Thoracic aorta (tissue), 2 donors: Measurements from ENCODE around the gene ZDHHC4. TPM values are rescaled to one million over a fixed set of nuclear protein-coding genes. Genes with fewer than 3 reads are reported as not detected.
A peak's percentile ranks its signal among the peaks of the same experiment; 100 is the strongest.

ENCODE experiments used
- ATAC-seq: fragments of 150-250 bp; one replicate; pipeline ENCODE4 v1.8.0; 2017; ENCODE audit warnings: low read depth; ENCODE audit not compliant: insufficient number of reproducible peaks, low FRiP score
- DNase-seq: peaks from one replicate; pipeline ENCODE4 v3.0.0-alpha.2; 2020; ENCODE audit warnings: low spot score
- H3K27ac ChIP-seq, 2 donors: fragments of 200-600 bp; sonication (generic); 1 replicate in 1 of 2; 2 replicates in 1 of 2; pipeline ENCODE4 v1.5.1; 2016; ENCODE audit warnings: mild to moderate bottlenecking in 2 of 2, moderate library complexity in 2 of 2
- H3K27me3 ChIP-seq: fragments of 200-600 bp; sonication (generic); replicated peaks from 2 replicates; pipeline ENCODE4 v1.6.0; 2016; ENCODE audit warnings: mild to moderate bottlenecking; ENCODE audit not compliant: insufficient read depth
- H3K36me3 ChIP-seq: fragments of 200-600 bp; sonication (generic); one replicate; pipeline ENCODE4 v1.5.1; 2016
- H3K4me1 ChIP-seq, 2 donors: fragments of 200-600 bp; sonication (generic); 1 replicate in 1 of 2; 2 replicates in 1 of 2; pipeline versions ENCODE4 v1.5.1 to v1.6.0; 2016; ENCODE audit warnings: low read depth in 2 of 2, mild to moderate bottlenecking in 1 of 2; ENCODE audit not compliant: control insufficient read depth in 1 of 2
- H3K4me3 ChIP-seq: fragments of 200-600 bp; sonication (generic); 2 replicates; pipeline ENCODE4 v1.5.1; 2016; ENCODE audit warnings: mild to moderate bottlenecking
- H3K9me3 ChIP-seq: fragments of 200-600 bp; sonication (generic); 2 replicates; pipeline ENCODE4 v1.5.1; 2016
- CTCF ChIP-seq: fragments of 200-600 bp; sonication (generic); IDR thresholded peaks from one replicate; pipeline ENCODE4 v1.5.1; 2019; ENCODE audit warnings: antibody characterized with exemption
- total RNA-seq, 2 donors: library from RNA; depleted of rRNA; stranded (reverse); fragments of >200 nt; gene quantifications; one replicate each; pipeline versions ENCODE4 v1.1.0 to v1.2.3, GENCODE V29; 2016

Gene ZDHHC4
- total RNA-seq, 2 donors from 2014 or later, result 35.3 to 101 TPM

GRCh38 chr7:6637544-6638229, 60.4 kb downstream of the ZDHHC4 start:
- H3K27ac ChIP-seq, result no peak overlapping the region
- peak overlapping the region; percentile 73 for H3K4me3 ChIP-seq
- H3K27me3 ChIP-seq, result no peaks in the 10 kb centered on the region
- H3K9me3 ChIP-seq, result no peaks in the 10 kb centered on the region
- TF ChIP-seq CTCF, result peak; percentile 16
- DNase-seq, result no peak
- no peak for ATAC-seq
- peaks cover 12 to 18% of the 10 kb centered on the region in 2 donors for H3K4me1 ChIP-seq
- H3K36me3 ChIP-seq, result peaks cover 13% of the 10 kb centered on the region

Other genes starting within 250 kb of the ZDHHC4 start
- gene FAM220A, start 228.5 kb upstream of the ZDHHC4 start, total RNA-seq, result 10 to 100 TPM; 13.9 to 30.1 TPM
- gene RAC1, start 202.9 kb upstream of the ZDHHC4 start, total RNA-seq, result 100 to 1,000 TPM; 125 to 163 TPM
- 10 to 100 TPM; 16.5 to 28.6 TPM for gene DAGLB, start 129.5 kb upstream of the ZDHHC4 start, total RNA-seq
- 100 to 1,000 TPM; 105 to 123 TPM for gene KDELR2, start 93.3 kb upstream of the ZDHHC4 start, total RNA-seq
- gene GRID2IP, start 26.0 kb upstream of the ZDHHC4 start, total RNA-seq, result under 1 TPM; 0.14 to 0.35 TPM
- gene INTS15, start 12.6 kb downstream of the ZDHHC4 start, total RNA-seq, result 10 to 100 TPM; 37.2 to 45.4 TPM
- gene ZNF853, start 38.2 kb downstream of the ZDHHC4 start, total RNA-seq, result 10 to 100 TPM; 12.7 to 31.4 TPM
- 10 to 100 TPM; 54.4 to 64.6 TPM for gene ZNF316, start 59.9 kb downstream of the ZDHHC4 start, total RNA-seq
- 10 to 100 TPM; 18.5 to 34.2 TPM for gene ZNF12, start 129.5 kb downstream of the ZDHHC4 start, total RNA-seq
- not detected for gene RSPH10B2, start 176.6 kb downstream of the ZDHHC4 start, total RNA-seq
- 10 to 100 TPM; 33.7 to 76.2 TPM for gene CCZ1B, start 248.8 kb downstream of the ZDHHC4 start, total RNA-seq